HAP-1 (cell line): ENCODE measurements around the gene SNX25.

ENCODE experiments used
- DNase-seq, 2 experiments: peaks; one replicate each; pipeline ENCODE4 v3.0.0-alpha.2; 2016 to 2020; ENCODE audit warnings: low spot score in 2 of 2
- H3K27me3 ChIP-seq: fragments of 250-450 bp; sonication (Bioruptor Pico); 2 replicates; pipeline ENCODE4 v1.5.1; 2020; ENCODE audit warnings: low read depth, mild to moderate bottlenecking, moderate library complexity
- H3K36me3 ChIP-seq: fragments of 250-450 bp; sonication (Bioruptor Pico); replicated peaks from 2 replicates; pipeline ENCODE4 v1.5.1; 2020; ENCODE audit warnings: mild to moderate bottlenecking
- H3K4me1 ChIP-seq: fragments of 250-450 bp; sonication (Bioruptor Pico); 2 replicates; pipeline ENCODE4 v1.5.1; 2020; ENCODE audit warnings: mild to moderate bottlenecking
- H3K4me3 ChIP-seq: fragments of 250-450 bp; sonication (Bioruptor Pico); 2 replicates; pipeline ENCODE4 v1.5.1; 2020; ENCODE audit warnings: mild to moderate bottlenecking, moderate library complexity
- H3K9me3 ChIP-seq: fragments of 250-450 bp; sonication (Bioruptor Pico); 2 replicates; pipeline ENCODE4 v1.5.1; 2020; ENCODE audit warnings: mild to moderate bottlenecking, moderate library complexity
- in situ Hi-C: fragments of 300-500 bp; cut with MboI; formaldehyde crosslinking; loops from 3 replicates; pipeline ENCODE4 v1.14.3; 2020; ENCODE audit warnings: low sequenced_read_pairs, inconsistent platforms, mixed read lengths

SNX25 gene

GRCh38 chr4:185272245-185272644 is 62.8 kb downstream of the SNX25 start:
- H3K36me3 ChIP-seq = no peaks in the 10 kb centered on the region
- H3K9me3 ChIP-seq = no peaks in the 10 kb centered on the region
- H3K4me1 ChIP-seq = no peaks in the 10 kb centered on the region
- in situ Hi-C loops = no loop called here
- no peak for DNase-seq
- no peak overlapping the region for H3K4me3 ChIP-seq
- no peaks in the 10 kb centered on the region for H3K27me3 ChIP-seq

GRCh38 chr4:185275501-185275900 is 66.1 kb downstream of the SNX25 start:
- no peaks in the 10 kb centered on the region for H3K27me3 ChIP-seq
- no peak for DNase-seq
- in situ Hi-C loops = no loop called here
- H3K4me3 ChIP-seq = no peak overlapping the region
- no peaks in the 10 kb centered on the region for H3K36me3 ChIP-seq
- H3K9me3 ChIP-seq = no peaks in the 10 kb centered on the region
- no peaks in the 10 kb centered on the region; the same call in 1 of the 2 replicates for H3K4me1 ChIP-seq

GRCh38 chr4:185276036-185276435 is 66.6 kb downstream of the SNX25 start:
- no peak for DNase-seq
- no peaks in the 10 kb centered on the region for H3K27me3 ChIP-seq
- H3K36me3 ChIP-seq = no peaks in the 10 kb centered on the region
- H3K4me3 ChIP-seq = no peak overlapping the region
- H3K4me1 ChIP-seq = no peaks in the 10 kb centered on the region; the same call in 1 of the 2 replicates
- H3K9me3 ChIP-seq = no peaks in the 10 kb centered on the region
- in situ Hi-C loops = no loop called here

GRCh38 chr4:185278716-185279115 is 69.3 kb downstream of the SNX25 start:
- Histone ChIP-seq H3K4me1 (no peaks in the 10 kb centered on the region; the same call in 1 of the 2 replicates), H3K36me3 (no peaks in the 10 kb centered on the region), H3K4me3 (no peak overlapping the region), H3K27me3 (no peaks in the 10 kb centered on the region), H3K9me3 (no peaks in the 10 kb centered on the region)
- DNase-seq = no peak
- in situ Hi-C loops = no loop called here

- Histone ChIP-seq H3K4me3 (no peak overlapping the region), H3K27me3 (no peaks in the 10 kb centered on the region), H3K36me3 (no peaks in the 10 kb centered on the region), H3K9me3 (no peaks in the 10 kb centered on the region), H3K4me1 (no peaks in the 10 kb centered on the region; the same call in 1 of the 2 replicates)
- DNase-seq = no peak
- in situ Hi-C loops = no loop called here
These were observed 71.2 kb downstream of the SNX25 start for GRCh38 chr4:185280608-185281007.

- Histone ChIP-seq H3K4me1 (no peaks in the 10 kb centered on the region; the same call in 1 of the 2 replicates), H3K9me3 (no peaks in the 10 kb centered on the region), H3K36me3 (no peaks in the 10 kb centered on the region), H3K4me3 (no peak overlapping the region), H3K27me3 (no peaks in the 10 kb centered on the region)
- no peak for DNase-seq
- in situ Hi-C loops = no loop called here
These were observed 73.6 kb downstream of the SNX25 start for GRCh38 chr4:185282968-185283367.

GRCh38 chr4:185283723-185284122 is 74.3 kb downstream of the SNX25 start:
- no peaks in the 10 kb centered on the region for H3K9me3 ChIP-seq

GRCh38 chr4:185285632-185286393 is 76.4 kb downstream of the SNX25 start:
- H3K36me3 ChIP-seq = no peaks in the 10 kb centered on the region
- no peaks in the 10 kb centered on the region for H3K9me3 ChIP-seq
- DNase-seq = no peak
- in situ Hi-C loops = no loop called here
- H3K27me3 ChIP-seq = no peaks in the 10 kb centered on the region
- no peak overlapping the region for H3K4me3 ChIP-seq
- peaks cover 11% of the 10 kb centered on the region for H3K4me1 ChIP-seq

More at GRCh38 chr4:185283723-185284122, 74.3 kb downstream of the SNX25 start:
- in situ Hi-C loops = no loop called here
- DNase-seq = no peak
- Histone ChIP-seq H3K36me3 (no peaks in the 10 kb centered on the region), H3K4me3 (no peak overlapping the region), H3K27me3 (no peaks in the 10 kb centered on the region), H3K4me1 (no peaks in the 10 kb centered on the region)

- no peaks in the 10 kb centered on the region for H3K9me3 ChIP-seq
- in situ Hi-C loops = no loop called here
- H3K4me1 ChIP-seq = peaks cover 16% of the 10 kb centered on the region
- H3K36me3 ChIP-seq = no peaks in the 10 kb centered on the region
- no peak for DNase-seq
- H3K27me3 ChIP-seq = no peaks in the 10 kb centered on the region
- H3K4me3 ChIP-seq = no peak overlapping the region
These were observed 77.2 kb downstream of the SNX25 start for GRCh38 chr4:185286571-185286970.

- DNase-seq = no peak
- H3K27me3 ChIP-seq = no peaks in the 10 kb centered on the region
- no peaks in the 10 kb centered on the region for H3K9me3 ChIP-seq
- H3K4me1 ChIP-seq = peaks cover 16% of the 10 kb centered on the region
- in situ Hi-C loops = no loop called here
- no peak overlapping the region for H3K4me3 ChIP-seq
- no peaks in the 10 kb centered on the region for H3K36me3 ChIP-seq
These were observed 77.6 kb downstream of the SNX25 start for GRCh38 chr4:185287031-185287430.

GRCh38 chr4:185290018-185290607 is 80.7 kb downstream of the SNX25 start:
- DNase-seq = no peak
- Histone ChIP-seq H3K36me3 (no peaks in the 10 kb centered on the region), H3K9me3 (no peaks in the 10 kb centered on the region), H3K27me3 (no peaks in the 10 kb centered on the region), H3K4me1 (peaks cover 16% of the 10 kb centered on the region), H3K4me3 (no peak overlapping the region)
- in situ Hi-C loops = no loop called here

- no peaks in the 10 kb centered on the region for H3K9me3 ChIP-seq
- peaks cover 16% of the 10 kb centered on the region for H3K4me1 ChIP-seq
- peak; percentile 27 to 60 for DNase-seq
- H3K36me3 ChIP-seq = no peaks in the 10 kb centered on the region
- H3K27me3 ChIP-seq = no peaks in the 10 kb centered on the region
- in situ Hi-C loops = no loop called here
- H3K4me3 ChIP-seq = no peak overlapping the region
These were observed 81.3 kb downstream of the SNX25 start for GRCh38 chr4:185290656-185291055.

- Histone ChIP-seq H3K4me3 (no peak overlapping the region), H3K4me1 (peaks cover 28% of the 10 kb centered on the region), H3K27me3 (no peaks in the 10 kb centered on the region), H3K36me3 (no peaks in the 10 kb centered on the region), H3K9me3 (no peaks in the 10 kb centered on the region)
- in situ Hi-C loops = no loop called here
- no peak for DNase-seq
These were observed 83.8 kb downstream of the SNX25 start for GRCh38 chr4:185293202-185293601.

- H3K4me3 ChIP-seq = no peak overlapping the region
- H3K27me3 ChIP-seq = no peaks in the 10 kb centered on the region
- no peak for DNase-seq
- H3K4me1 ChIP-seq = peaks cover 12% of the 10 kb centered on the region
- no peaks in the 10 kb centered on the region for H3K9me3 ChIP-seq
- in situ Hi-C loops = no loop called here
- H3K36me3 ChIP-seq = no peaks in the 10 kb centered on the region
These were observed 87.5 kb downstream of the SNX25 start for GRCh38 chr4:185296665-185297460.
